HepG2 (cell line): Measurements from ENCODE around the gene NET1. TPM values are rescaled to one million over a fixed set of nuclear protein-coding genes. Genes with fewer than 3 reads are reported as not detected.
"Not testable (repeated sequence)": the region's sequence is repeated elsewhere in the genome, so short reads cannot be mapped to it uniquely, and the experiment has no call there.

Experiments
- ATAC-seq: fragments of 200-7000 bp; cut with Tn5 transposase; 3 replicates; pipeline ENCODE4 v1.9.1; 2020; ENCODE audit warnings: mild to moderate bottlenecking, moderate library complexity
- BruUV-seq: library from RNA; stranded (reverse); fragments of 400-500 nt; replicated peaks from 2 replicates; lab custom pipeline; 2021; lab: Mats Ljungman, UMichigan
- CTCF ChIA-PET: fragments of 300-600 bp; formaldehyde crosslinking; extraction: SDS; loops from one replicate; lab custom pipeline; 2021; ENCODE audit warnings: low total read pairs, inconsistent platforms, low intra/inter-chr PET ratio; lab: Yijun Ruan, JAX
- POLR2A ChIA-PET: fragments of 350-600 bp; sonication (Branson Sonifier 250); formaldehyde crosslinking; loops from one replicate; lab custom pipeline; 2020; ENCODE audit warnings: antibody characterized with exemption, inconsistent platforms; lab: Yijun Ruan, JAX
- DNase-seq: peaks from one replicate; pipeline ENCODE4 v3.0.0-alpha.2; 2015; ENCODE audit warnings: low spot score
- FAIRE-seq: peaks from 3 replicates; lab custom pipeline; 2011; peaks lifted over from hg19 to GRCh38; lab: Jason Lieb, UNC
- H2AFZ ChIP-seq: one replicate; pipeline ENCODE4 v1.6.1; 2011; ENCODE audit warnings: low read length, inconsistent platforms
- H3K27ac ChIP-seq: fragments of 300-600 bp; 3 replicates; pipeline ENCODE4 v1.8.0; 2011; ENCODE audit warnings: mixed run types, mild to moderate bottlenecking, mixed read lengths, low read length, inconsistent platforms; ENCODE audit not compliant: insufficient read depth; ENCODE audit errors: extremely low read length
- H3K27me3 ChIP-seq, 2 experiments: fragments of 200-600 bp in 1 of 2; 2 replicates in 1 of 2; 3 replicates in 1 of 2; pipeline versions ENCODE4 v1.6.0 to v1.8.0; 2011; ENCODE audit warnings: low read length in 2 of 2, mild to moderate bottlenecking in 2 of 2, moderate library complexity in 2 of 2, inconsistent platforms in 1 of 2; ENCODE audit not compliant: insufficient read depth in 2 of 2, control insufficient read depth in 1 of 2
- H3K36me3 ChIP-seq, 2 experiments: fragments of 200-600 bp in 1 of 2; replicated peaks in 1 of 2; 2 replicates in 1 of 2; 3 replicates in 1 of 2; pipeline versions ENCODE4 v1.5.1 to v1.8.0; 2011; ENCODE audit warnings: low read length in 2 of 2, inconsistent platforms in 1 of 2; ENCODE audit not compliant: insufficient read depth in 2 of 2, control insufficient read depth in 1 of 2
- H3K4me1 ChIP-seq: 2 replicates; pipeline ENCODE4 v1.5.1; 2012; ENCODE audit warnings: low read length, inconsistent platforms; ENCODE audit not compliant: insufficient read depth
- H3K4me2 ChIP-seq: 2 replicates; pipeline ENCODE4 v1.6.0; 2011; ENCODE audit warnings: low read depth, low read length, inconsistent platforms
- H3K4me3 ChIP-seq, 3 experiments: fragments of 200-600 bp in 1 of 3; sonication (generic), shearing (Covaris generic) in 1 of 3; replicated peaks in 1 of 3; 2 replicates each; pipeline ENCODE4 v1.5.1; 2011 to 2016; ENCODE audit warnings: low read length in 3 of 3, inconsistent platforms in 2 of 3, low read depth in 2 of 3, mild to moderate bottlenecking in 2 of 3, control low read depth in 1 of 3, mixed read lengths in 1 of 3; ENCODE audit not compliant: insufficient read depth in 1 of 3
- H3K79me2 ChIP-seq: one replicate; pipeline ENCODE4 v1.6.1; 2011; ENCODE audit warnings: low read length, inconsistent platforms; ENCODE audit not compliant: insufficient read depth
- H3K9ac ChIP-seq: 2 replicates; pipeline ENCODE4 v1.6.0; 2011; ENCODE audit warnings: mild to moderate bottlenecking, low read depth, low read length, inconsistent platforms; ENCODE audit not compliant: insufficient read depth
- H3K9me3 ChIP-seq: 2 replicates; pipeline ENCODE4 v1.5.1; 2012; ENCODE audit warnings: mild to moderate bottlenecking, low read length
- H4K20me1 ChIP-seq: 2 replicates; pipeline ENCODE4 v1.6.0; 2011; ENCODE audit warnings: inconsistent platforms, mild to moderate bottlenecking, low read length, moderate library complexity; ENCODE audit not compliant: insufficient read depth
- ZFP90 ChIP-seq: sonication (generic); formaldehyde crosslinking; IDR thresholded peaks from 2 replicates; pipeline ENCODE4 v1.8.0; 2022; ENCODE audit warnings: missing genetic modification reagents, mild to moderate bottlenecking, inconsistent platforms, borderline replicate concordance
- ZNF430 ChIP-seq: sonication (generic); formaldehyde crosslinking; IDR thresholded peaks from 2 replicates; pipeline ENCODE4 v1.9.0; 2021; ENCODE audit warnings: mild to moderate bottlenecking, missing genetic modification reagents
- whole genome bisulfite sequencing: methylation state at CpG from one replicate; pipeline ENCODE4 v1.1.6; 2017; ENCODE audit warnings: low lambda C conversion rate; 5-methylcytosine and 5-hydroxymethylcytosine counted together
- in situ Hi-C: cut with HindIII; loops from 2 replicates; pipeline ENCODE4 v1.10.0; 2017; ENCODE audit warnings: low pct_unique_long_range_greater_than_20kb; ENCODE audit not compliant: extremely low pct_ligation_motif_present
- intact Hi-C: fragments of 100-400 bp; cut with micrococcal nuclease; formaldehyde crosslinking; loops from one replicate; pipeline ENCODE4 v1.10.0; 2022; ENCODE audit not compliant: unreplicated experiment
- polyA plus RNA-seq, 8 experiments: library from polyadenylated mRNA; depleted of rRNA in 3 of 8; stranded (reverse) in 7 of 8; unstranded in 1 of 8; fragments of >200 nt; fragmentation: Illumina TruSeq in 4 of 8; extraction: Trizol in 4 of 8; gene quantifications; 2 replicates each; pipeline versions ENCODE4 v1.2.1 to v1.2.3, GENCODE V29; 2011 to 2016; ENCODE audit warnings: low read depth in 4 of 8, missing spikeins in 1 of 8, mixed read lengths in 1 of 8; ENCODE audit not compliant: insufficient read depth in 1 of 8
- total RNA-seq, 5 experiments: library from RNA; depleted of rRNA; stranded (reverse); fragments of >200 nt; fragmentation: Illumina TruSeq; extraction: Trizol; gene quantifications; 2 replicates each; pipeline ENCODE4 v1.2.3, GENCODE V29; 2016; ENCODE audit warnings: low read depth in 1 of 5
- TF ChIP-seq, protein P1 (sequence below), 2 experiments: IDR thresholded peaks; 2 replicates each; pipeline ENCODE4 v1.6.1; 2011 to 2012; ENCODE audit warnings: low read length in 2 of 2, borderline replicate concordance in 1 of 2, low read depth in 1 of 2, mild to moderate bottlenecking in 1 of 2, moderate library complexity in 1 of 2

Gene NET1
- total and polyA plus RNA-seq, 2 of the 13 experiments (the other 11 are each of a cell fraction or from before 2014, with no cell fraction given) = 48.1 to 65.8 TPM

DNA sequence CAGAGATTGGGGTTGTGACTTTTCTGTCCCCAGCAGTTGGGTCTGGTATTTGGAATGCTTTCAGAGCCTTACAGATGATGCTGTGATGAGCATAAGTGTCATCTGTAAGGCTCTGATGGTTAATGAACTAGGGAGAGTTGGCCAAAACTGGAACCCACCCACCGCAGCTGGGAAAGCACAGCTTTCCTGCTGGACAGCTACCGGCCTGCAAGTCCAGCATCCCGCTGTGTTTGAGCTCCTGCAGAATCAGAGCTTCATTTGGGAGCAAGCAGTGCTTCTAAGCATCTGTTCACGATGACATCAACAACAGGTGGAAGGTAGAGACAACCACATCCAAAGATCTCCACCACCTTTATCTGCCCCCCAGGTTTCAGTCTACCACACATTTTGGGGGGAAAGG is 35.9 kb upstream of the NET1 start:
- Histone ChIP-seq H3K36me3 (no peaks in the 10 kb centered on the region), H3K4me1 (peaks cover 38% of the 10 kb centered on the region), H4K20me1 (no peaks in the 10 kb centered on the region), H3K79me2 (no peaks in the 10 kb centered on the region), H3K4me2 (peak overlapping the region; percentile 21; the same call in 1 of the 2 replicates), H3K9me3 (no peaks in the 10 kb centered on the region), H3K27me3 (no peaks in the 10 kb centered on the region), H2AFZ (no peak overlapping the region), H3K27ac (no peak overlapping the region), H3K4me3 (no peak overlapping the region), H3K9ac (no peak overlapping the region)
- in situ Hi-C loops (loop anchor here (25.0 kb wide), 1 partner anchor 539 kb away; the partner anchor contains the start of gene AKR1E2), intact Hi-C loops (loop anchor here (10.0 kb wide), 1 partner anchor 282 kb away; the partner anchor contains the start of gene AKR1C3)
- CTCF ChIA-PET = no interaction called here
- TF ChIP-seq, protein P1, sequence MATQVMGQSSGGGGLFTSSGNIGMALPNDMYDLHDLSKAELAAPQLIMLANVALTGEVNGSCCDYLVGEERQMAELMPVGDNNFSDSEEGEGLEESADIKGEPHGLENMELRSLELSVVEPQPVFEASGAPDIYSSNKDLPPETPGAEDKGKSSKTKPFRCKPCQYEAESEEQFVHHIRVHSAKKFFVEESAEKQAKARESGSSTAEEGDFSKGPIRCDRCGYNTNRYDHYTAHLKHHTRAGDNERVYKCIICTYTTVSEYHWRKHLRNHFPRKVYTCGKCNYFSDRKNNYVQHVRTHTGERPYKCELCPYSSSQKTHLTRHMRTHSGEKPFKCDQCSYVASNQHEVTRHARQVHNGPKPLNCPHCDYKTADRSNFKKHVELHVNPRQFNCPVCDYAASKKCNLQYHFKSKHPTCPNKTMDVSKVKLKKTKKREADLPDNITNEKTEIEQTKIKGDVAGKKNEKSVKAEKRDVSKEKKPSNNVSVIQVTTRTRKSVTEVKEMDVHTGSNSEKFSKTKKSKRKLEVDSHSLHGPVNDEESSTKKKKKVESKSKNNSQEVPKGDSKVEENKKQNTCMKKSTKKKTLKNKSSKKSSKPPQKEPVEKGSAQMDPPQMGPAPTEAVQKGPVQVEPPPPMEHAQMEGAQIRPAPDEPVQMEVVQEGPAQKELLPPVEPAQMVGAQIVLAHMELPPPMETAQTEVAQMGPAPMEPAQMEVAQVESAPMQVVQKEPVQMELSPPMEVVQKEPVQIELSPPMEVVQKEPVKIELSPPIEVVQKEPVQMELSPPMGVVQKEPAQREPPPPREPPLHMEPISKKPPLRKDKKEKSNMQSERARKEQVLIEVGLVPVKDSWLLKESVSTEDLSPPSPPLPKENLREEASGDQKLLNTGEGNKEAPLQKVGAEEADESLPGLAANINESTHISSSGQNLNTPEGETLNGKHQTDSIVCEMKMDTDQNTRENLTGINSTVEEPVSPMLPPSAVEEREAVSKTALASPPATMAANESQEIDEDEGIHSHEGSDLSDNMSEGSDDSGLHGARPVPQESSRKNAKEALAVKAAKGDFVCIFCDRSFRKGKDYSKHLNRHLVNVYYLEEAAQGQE (IDR thresholded peaks at IDR 0.05; ENCODE audit: borderline replicate concordance in 1 of 2, low read depth in 1 of 2, low read length in 2 of 2) = peak; percentile 31 to 86
- TF ChIP-seq ZFP90 (CRISPR knock-in tag) = no peak
- POLR2A ChIA-PET = no interaction called here
- ATAC-seq (no peak), FAIRE-seq (no peak), DNase-seq (no peak)
- 0% methylated on average over 3 of the region's 4 CpGs for WGBS
- no TSS peak for BruUV-seq

DNA sequence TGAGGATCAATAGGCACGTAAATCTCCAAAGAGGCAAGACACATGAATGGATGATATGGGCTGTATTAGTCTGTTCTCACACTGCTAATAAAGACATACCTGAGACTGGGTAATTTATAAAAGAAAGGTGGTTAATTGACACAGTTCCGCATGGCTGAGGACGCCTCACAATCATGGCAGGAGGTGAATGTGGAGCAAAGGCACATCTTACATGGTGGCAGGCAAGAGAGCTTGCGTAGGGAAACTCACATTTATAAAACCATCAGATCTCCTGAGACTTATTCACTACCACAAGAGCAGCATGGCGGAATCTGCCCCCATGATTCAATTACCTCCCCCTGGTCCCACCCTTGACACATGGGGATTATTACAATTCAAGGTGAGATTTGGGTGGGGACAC is 33.2 kb upstream of the NET1 start:
- FAIRE-seq, H4K20me1 ChIP-seq, H3K4me3 ChIP-seq, H3K27ac ChIP-seq, H3K4me2 ChIP-seq, H3K27me3 ChIP-seq, H3K9me3 ChIP-seq, H2AFZ ChIP-seq, H3K79me2 ChIP-seq, ATAC-seq, DNase-seq, CTCF ChIA-PET, H3K9ac ChIP-seq, BruUV-seq, H3K36me3 ChIP-seq, POLR2A ChIA-PET: not testable (repeated sequence)
- WGBS = 66% methylated on average over 5 of the region's 5 CpGs
- H3K4me1 ChIP-seq = peaks cover 15% of the 10 kb centered on the region
- in situ Hi-C loops (loop anchor here (25.0 kb wide), 1 partner anchor 542 kb away; the partner anchor contains the start of gene AKR1E2), intact Hi-C loops (loop anchor here (10.0 kb wide), 1 partner anchor 284 kb away; the partner anchor contains the start of gene AKR1C3)
- TF ChIP-seq ZNF430 (CRISPR knock-in tag) = peak; percentile 53; the same call in 1 of the 2 replicates

DNA sequence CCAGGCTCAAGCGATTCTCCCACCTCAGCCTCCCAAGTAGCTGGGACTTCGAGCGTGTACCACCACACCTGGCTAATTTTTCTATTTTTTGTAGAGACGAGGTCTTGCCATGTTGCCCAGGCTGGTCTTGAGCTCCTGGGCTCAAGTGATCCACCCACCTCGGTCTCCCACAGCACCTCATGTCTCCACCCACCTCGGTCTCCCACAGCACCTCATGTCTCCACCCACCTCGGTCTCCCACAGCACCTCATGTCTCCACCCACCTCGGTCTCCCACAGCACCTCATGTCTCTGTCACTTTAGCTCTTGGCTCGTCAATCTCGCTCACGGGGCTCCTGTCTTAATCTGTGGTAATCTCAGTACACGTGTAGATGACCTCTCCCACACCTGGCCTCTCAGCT is 32.0 kb upstream of the NET1 start:
- H3K4me3 ChIP-seq, DNase-seq, H4K20me1 ChIP-seq, H3K79me2 ChIP-seq, CTCF ChIA-PET, FAIRE-seq, BruUV-seq, H3K27me3 ChIP-seq, H3K4me2 ChIP-seq, ATAC-seq, H3K4me1 ChIP-seq, H2AFZ ChIP-seq, H3K36me3 ChIP-seq, H3K9me3 ChIP-seq, H3K27ac ChIP-seq, H3K9ac ChIP-seq, POLR2A ChIA-PET: not testable (repeated sequence)
- intact Hi-C loops (loop anchor here (5.0 kb wide), 1 partner anchor 533 kb away; no protein-coding TSS in a partner anchor), in situ Hi-C loops (loop anchor here (10.0 to 25.0 kb wide), 2 partner anchors 396 to 543 kb away; partner anchors contain the start of gene AKR1E2)
- WGBS = 50% methylated on average over 12 of the region's 12 CpGs
